SK-N-SH treated with all-trans-retinoic acid at 6 μM for 48 hours (cell line): Measurements from ENCODE around the gene DYTN.

Experiments
- ATAC-seq: fragments of 200-7000 bp; cut with Tn5 transposase; 3 replicates; pipeline ENCODE4 v1.9.1; 2020; ENCODE audit warnings: mild to moderate bottlenecking, moderate library complexity
- ARNTL ChIP-seq: fragments of 450-650 bp; formaldehyde crosslinking; IDR thresholded peaks from 2 replicates; pipeline ENCODE4 v1.5.0; 2020; ENCODE audit warnings: low read depth, mild to moderate bottlenecking, moderate library complexity, borderline replicate concordance
- CSDC2 ChIP-seq: fragments of 250-450 bp; sonication (Bioruptor Pico); IDR thresholded peaks from 2 replicates; pipeline ENCODE4 v1.5.0; 2020; ENCODE audit warnings: mild to moderate bottlenecking, moderate library complexity
- ESRRG ChIP-seq: fragments of 250-450 bp; sonication (Bioruptor Pico); IDR thresholded peaks from 2 replicates; pipeline ENCODE4 v1.6.1; 2021; ENCODE audit warnings: mild to moderate bottlenecking
- GLIS3 ChIP-seq: fragments of 250-450 bp; sonication (Bioruptor Pico); IDR thresholded peaks from 2 replicates; pipeline ENCODE4 v1.5.0; 2020; ENCODE audit warnings: mild to moderate bottlenecking, moderate library complexity
- PPARA ChIP-seq: fragments of 250-450 bp; sonication (Bioruptor Pico); IDR thresholded peaks from 2 replicates; pipeline ENCODE4 v1.5.0; 2020; ENCODE audit warnings: mild to moderate bottlenecking, borderline replicate concordance
- RARB ChIP-seq: fragments of 250-450 bp; sonication (Bioruptor Pico); IDR thresholded peaks from 2 replicates; pipeline ENCODE4 v1.8.0; 2021; ENCODE audit warnings: mild to moderate bottlenecking, moderate library complexity
- SNAI2 ChIP-seq: fragments of 250-450 bp; sonication (Bioruptor Pico); IDR thresholded peaks from 2 replicates; pipeline ENCODE4 v1.5.0; 2020; ENCODE audit warnings: mild to moderate bottlenecking, moderate library complexity
- TCF4 ChIP-seq: fragments of 250-450 bp; sonication (Bioruptor Pico); IDR thresholded peaks from 2 replicates; pipeline ENCODE4 v1.8.0; 2021; ENCODE audit warnings: mild to moderate bottlenecking, moderate library complexity, borderline replicate concordance
- TOX ChIP-seq: fragments of 250-450 bp; sonication (Bioruptor Pico); IDR thresholded peaks from 2 replicates; pipeline ENCODE4 v1.8.0; 2021; ENCODE audit warnings: mild to moderate bottlenecking, moderate library complexity, borderline replicate concordance
- ZC3H10 ChIP-seq: fragments of 250-450 bp; sonication (Bioruptor Pico); IDR thresholded peaks from 2 replicates; pipeline ENCODE4 v1.5.1; 2021; ENCODE audit warnings: mild to moderate bottlenecking, moderate library complexity
- ZFP3 ChIP-seq: fragments of 250-450 bp; sonication (Bioruptor Pico); IDR thresholded peaks from 2 replicates; pipeline ENCODE4 v1.5.0; 2020; ENCODE audit warnings: mild to moderate bottlenecking, moderate library complexity
- ZFP30 ChIP-seq: fragments of 450-650 bp; formaldehyde crosslinking; IDR thresholded peaks from 2 replicates; pipeline ENCODE4 v1.5.0; 2022; ENCODE audit warnings: mild to moderate bottlenecking, moderate library complexity
- ZNF565 ChIP-seq: fragments of 450-650 bp; formaldehyde crosslinking; conservative IDR thresholded peaks from 2 replicates; pipeline ENCODE4 v1.5.0; 2020; ENCODE audit warnings: low read depth, mild to moderate bottlenecking, moderate library complexity
- ZNF70 ChIP-seq: fragments of 450-650 bp; formaldehyde crosslinking; IDR thresholded peaks from 2 replicates; pipeline ENCODE4 v1.5.0; 2020; ENCODE audit warnings: mild to moderate bottlenecking, moderate library complexity
- ZNF8 ChIP-seq: fragments of 450-650 bp; formaldehyde crosslinking; IDR thresholded peaks from 2 replicates; pipeline ENCODE4 v1.5.0; 2020; ENCODE audit warnings: mild to moderate bottlenecking, moderate library complexity
- TF ChIP-seq, protein P1 (sequence below): fragments of 250-450 bp; sonication (Bioruptor Pico); IDR thresholded peaks from 2 replicates; pipeline ENCODE4 v1.5.0; 2020; ENCODE audit warnings: mild to moderate bottlenecking, moderate library complexity
- TF ChIP-seq, protein P2 (sequence below): fragments of 250-450 bp; sonication (Bioruptor Pico); IDR thresholded peaks from 2 replicates; pipeline ENCODE4 v1.5.1; 2020; ENCODE audit warnings: low read depth, mild to moderate bottlenecking, moderate library complexity
- TF ChIP-seq, protein P3 (sequence below): fragments of 250-450 bp; sonication (Bioruptor Pico); IDR thresholded peaks from 2 replicates; pipeline ENCODE4 v1.8.0; 2020; ENCODE audit warnings: mild to moderate bottlenecking, moderate library complexity, borderline replicate concordance
- TF ChIP-seq, protein P4 (sequence below): fragments of 250-450 bp; sonication (Bioruptor Pico); IDR thresholded peaks from 2 replicates; pipeline ENCODE4 v1.8.0; 2021; ENCODE audit warnings: low read depth, mild to moderate bottlenecking, moderate library complexity, borderline replicate concordance
- TF ChIP-seq, protein P5 (sequence below): fragments of 250-450 bp; sonication (Bioruptor Pico); IDR thresholded peaks from 2 replicates; pipeline ENCODE4 v1.5.1; 2021; ENCODE audit warnings: mild to moderate bottlenecking, moderate library complexity

DYTN gene

DNA sequence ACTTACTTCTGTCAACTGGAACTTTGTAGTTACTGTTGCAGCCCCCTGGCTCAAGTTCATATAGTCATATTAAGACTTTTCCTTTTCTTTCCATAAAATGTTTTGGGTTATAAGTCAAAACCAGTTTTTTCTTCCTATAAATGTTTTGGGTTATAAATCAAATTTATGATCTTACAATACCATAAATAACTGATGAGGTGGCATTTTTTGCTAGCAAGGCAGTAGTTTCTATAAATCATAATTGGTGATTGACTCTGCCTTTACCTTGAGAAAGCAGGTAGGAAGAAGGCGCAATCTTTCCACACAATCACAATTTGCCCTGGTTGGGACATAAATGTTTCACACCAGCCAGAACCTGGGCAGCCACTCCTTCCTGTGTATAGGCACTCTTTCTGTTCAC is 5.1 kb upstream of the DYTN start:
- no peak for TF ChIP-seq ESRRG (CRISPR knock-in tag)
- no peak for TF ChIP-seq ARNTL (CRISPR knock-in tag)
- no peak for TF ChIP-seq CSDC2 (CRISPR knock-in tag)
- TF ChIP-seq, protein P1, sequence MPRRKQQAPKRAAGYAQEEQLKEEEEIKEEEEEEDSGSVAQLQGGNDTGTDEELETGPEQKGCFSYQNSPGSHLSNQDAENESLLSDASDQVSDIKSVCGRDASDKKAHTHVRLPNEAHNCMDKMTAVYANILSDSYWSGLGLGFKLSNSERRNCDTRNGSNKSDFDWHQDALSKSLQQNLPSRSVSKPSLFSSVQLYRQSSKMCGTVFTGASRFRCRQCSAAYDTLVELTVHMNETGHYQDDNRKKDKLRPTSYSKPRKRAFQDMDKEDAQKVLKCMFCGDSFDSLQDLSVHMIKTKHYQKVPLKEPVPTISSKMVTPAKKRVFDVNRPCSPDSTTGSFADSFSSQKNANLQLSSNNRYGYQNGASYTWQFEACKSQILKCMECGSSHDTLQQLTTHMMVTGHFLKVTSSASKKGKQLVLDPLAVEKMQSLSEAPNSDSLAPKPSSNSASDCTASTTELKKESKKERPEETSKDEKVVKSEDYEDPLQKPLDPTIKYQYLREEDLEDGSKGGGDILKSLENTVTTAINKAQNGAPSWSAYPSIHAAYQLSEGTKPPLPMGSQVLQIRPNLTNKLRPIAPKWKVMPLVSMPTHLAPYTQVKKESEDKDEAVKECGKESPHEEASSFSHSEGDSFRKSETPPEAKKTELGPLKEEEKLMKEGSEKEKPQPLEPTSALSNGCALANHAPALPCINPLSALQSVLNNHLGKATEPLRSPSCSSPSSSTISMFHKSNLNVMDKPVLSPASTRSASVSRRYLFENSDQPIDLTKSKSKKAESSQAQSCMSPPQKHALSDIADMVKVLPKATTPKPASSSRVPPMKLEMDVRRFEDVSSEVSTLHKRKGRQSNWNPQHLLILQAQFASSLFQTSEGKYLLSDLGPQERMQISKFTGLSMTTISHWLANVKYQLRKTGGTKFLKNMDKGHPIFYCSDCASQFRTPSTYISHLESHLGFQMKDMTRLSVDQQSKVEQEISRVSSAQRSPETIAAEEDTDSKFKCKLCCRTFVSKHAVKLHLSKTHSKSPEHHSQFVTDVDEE (CRISPR knock-in tag) = no peak
- TF ChIP-seq, protein P2, sequence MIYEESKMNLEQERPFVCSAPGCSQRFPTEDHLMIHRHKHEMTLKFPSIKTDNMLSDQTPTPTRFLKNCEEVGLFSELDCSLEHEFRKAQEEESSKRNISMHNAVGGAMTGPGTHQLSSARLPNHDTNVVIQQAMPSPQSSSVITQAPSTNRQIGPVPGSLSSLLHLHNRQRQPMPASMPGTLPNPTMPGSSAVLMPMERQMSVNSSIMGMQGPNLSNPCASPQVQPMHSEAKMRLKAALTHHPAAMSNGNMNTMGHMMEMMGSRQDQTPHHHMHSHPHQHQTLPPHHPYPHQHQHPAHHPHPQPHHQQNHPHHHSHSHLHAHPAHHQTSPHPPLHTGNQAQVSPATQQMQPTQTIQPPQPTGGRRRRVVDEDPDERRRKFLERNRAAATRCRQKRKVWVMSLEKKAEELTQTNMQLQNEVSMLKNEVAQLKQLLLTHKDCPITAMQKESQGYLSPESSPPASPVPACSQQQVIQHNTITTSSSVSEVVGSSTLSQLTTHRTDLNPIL (CRISPR knock-in tag) = no peak
- TF ChIP-seq, protein P3, sequence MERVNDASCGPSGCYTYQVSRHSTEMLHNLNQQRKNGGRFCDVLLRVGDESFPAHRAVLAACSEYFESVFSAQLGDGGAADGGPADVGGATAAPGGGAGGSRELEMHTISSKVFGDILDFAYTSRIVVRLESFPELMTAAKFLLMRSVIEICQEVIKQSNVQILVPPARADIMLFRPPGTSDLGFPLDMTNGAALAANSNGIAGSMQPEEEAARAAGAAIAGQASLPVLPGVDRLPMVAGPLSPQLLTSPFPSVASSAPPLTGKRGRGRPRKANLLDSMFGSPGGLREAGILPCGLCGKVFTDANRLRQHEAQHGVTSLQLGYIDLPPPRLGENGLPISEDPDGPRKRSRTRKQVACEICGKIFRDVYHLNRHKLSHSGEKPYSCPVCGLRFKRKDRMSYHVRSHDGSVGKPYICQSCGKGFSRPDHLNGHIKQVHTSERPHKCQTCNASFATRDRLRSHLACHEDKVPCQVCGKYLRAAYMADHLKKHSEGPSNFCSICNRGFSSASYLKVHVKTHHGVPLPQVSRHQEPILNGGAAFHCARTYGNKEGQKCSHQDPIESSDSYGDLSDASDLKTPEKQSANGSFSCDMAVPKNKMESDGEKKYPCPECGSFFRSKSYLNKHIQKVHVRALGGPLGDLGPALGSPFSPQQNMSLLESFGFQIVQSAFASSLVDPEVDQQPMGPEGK (CRISPR knock-in tag) = no peak
- no peak for TF ChIP-seq ZFP3
- TF ChIP-seq PPARA (CRISPR knock-in tag) = no peak
- TF ChIP-seq TCF4 (CRISPR knock-in tag) = no peak
- TF ChIP-seq ZFP30 (CRISPR knock-in tag) = no peak
- TF ChIP-seq, protein P4, sequence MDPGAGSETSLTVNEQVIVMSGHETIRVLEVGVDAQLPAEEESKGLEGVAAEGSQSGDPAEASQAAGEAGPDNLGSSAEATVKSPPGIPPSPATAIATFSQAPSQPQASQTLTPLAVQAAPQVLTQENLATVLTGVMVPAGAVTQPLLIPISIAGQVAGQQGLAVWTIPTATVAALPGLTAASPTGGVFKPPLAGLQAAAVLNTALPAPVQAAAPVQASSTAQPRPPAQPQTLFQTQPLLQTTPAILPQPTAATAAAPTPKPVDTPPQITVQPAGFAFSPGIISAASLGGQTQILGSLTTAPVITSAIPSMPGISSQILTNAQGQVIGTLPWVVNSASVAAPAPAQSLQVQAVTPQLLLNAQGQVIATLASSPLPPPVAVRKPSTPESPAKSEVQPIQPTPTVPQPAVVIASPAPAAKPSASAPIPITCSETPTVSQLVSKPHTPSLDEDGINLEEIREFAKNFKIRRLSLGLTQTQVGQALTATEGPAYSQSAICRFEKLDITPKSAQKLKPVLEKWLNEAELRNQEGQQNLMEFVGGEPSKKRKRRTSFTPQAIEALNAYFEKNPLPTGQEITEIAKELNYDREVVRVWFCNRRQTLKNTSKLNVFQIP (CRISPR knock-in tag) = no peak
- TF ChIP-seq RARB (CRISPR knock-in tag) = no peak
- no peak for TF ChIP-seq ZNF8 (CRISPR knock-in tag)
- TF ChIP-seq, protein P5, sequence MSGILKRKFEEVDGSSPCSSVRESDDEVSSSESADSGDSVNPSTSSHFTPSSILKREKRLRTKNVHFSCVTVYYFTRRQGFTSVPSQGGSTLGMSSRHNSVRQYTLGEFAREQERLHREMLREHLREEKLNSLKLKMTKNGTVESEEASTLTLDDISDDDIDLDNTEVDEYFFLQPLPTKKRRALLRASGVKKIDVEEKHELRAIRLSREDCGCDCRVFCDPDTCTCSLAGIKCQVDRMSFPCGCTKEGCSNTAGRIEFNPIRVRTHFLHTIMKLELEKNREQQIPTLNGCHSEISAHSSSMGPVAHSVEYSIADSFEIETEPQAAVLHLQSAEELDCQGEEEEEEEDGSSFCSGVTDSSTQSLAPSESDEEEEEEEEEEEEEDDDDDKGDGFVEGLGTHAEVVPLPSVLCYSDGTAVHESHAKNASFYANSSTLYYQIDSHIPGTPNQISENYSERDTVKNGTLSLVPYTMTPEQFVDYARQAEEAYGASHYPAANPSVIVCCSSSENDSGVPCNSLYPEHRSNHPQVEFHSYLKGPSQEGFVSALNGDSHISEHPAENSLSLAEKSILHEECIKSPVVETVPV (CRISPR knock-in tag) = no peak
- no peak for TF ChIP-seq ZNF70 (CRISPR knock-in tag)
- no peak for TF ChIP-seq ZC3H10 (CRISPR knock-in tag)
- TF ChIP-seq TOX (CRISPR knock-in tag) = no peak
- ATAC-seq = no peak

DNA sequence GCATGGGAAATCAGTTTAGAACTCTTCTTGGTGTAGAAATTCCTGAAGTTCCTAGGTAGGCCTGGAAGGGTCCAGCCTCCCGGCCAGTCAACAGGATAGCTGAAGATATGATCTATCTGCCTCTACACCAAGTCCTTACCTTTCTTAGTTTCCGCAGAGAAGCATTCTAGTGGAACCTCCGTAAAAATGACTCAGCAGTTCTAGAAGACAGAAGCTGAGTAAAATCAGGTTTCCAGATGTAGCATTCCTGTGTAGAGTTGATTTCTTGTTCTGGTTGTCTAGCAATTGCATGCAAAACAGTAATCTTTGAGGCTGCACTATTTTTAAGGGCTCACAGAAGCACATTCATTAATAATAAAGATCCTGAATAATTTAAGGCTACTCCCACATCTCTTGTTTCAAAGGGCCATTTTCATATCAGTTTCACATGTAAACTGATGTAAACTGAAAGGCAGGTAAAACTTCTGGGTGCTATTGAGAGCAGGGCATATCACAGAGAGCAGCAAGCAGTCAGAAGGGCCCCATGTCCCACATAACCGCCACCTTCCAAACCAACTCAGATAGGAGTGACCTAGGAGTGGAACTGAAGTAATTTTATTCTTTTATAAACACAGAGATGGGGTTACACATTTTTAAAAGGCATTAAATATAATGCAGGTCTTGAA is 3.2 kb upstream of the DYTN start:
- no peak for ATAC-seq
- TF ChIP-seq ZNF70 (CRISPR knock-in tag) (no peak), CSDC2 (CRISPR knock-in tag) (no peak), SNAI2 (CRISPR knock-in tag) (no peak), RARB (CRISPR knock-in tag) (no peak), ZFP30 (CRISPR knock-in tag) (no peak), ESRRG (CRISPR knock-in tag) (no peak), ZNF565 (CRISPR knock-in tag) (no peak), ZNF8 (CRISPR knock-in tag) (no peak), TOX (CRISPR knock-in tag) (no peak), GLIS3 (CRISPR knock-in tag) (no peak), ARNTL (CRISPR knock-in tag) (no peak)
- TF ChIP-seq, protein P3 (CRISPR knock-in tag) = no peak
- TF ChIP-seq, protein P4 (CRISPR knock-in tag) = no peak
- TF ChIP-seq, protein P2 (CRISPR knock-in tag) = no peak
- TF ChIP-seq, protein P5 (CRISPR knock-in tag) = no peak
